ENCODE measurements around the gene PPP1R18. TPM values are rescaled to one million over a fixed set of nuclear protein-coding genes. Genes with fewer than 3 reads are reported as not detected.

PPP1R18 gene
- total RNA-seq, 4 donors from 2014 or later: 14.2 to 35.1 (median 15.2) TPM

- intact Hi-C loops (cut with DNase I): no loop called here
- 52 to 55% methylated on average over 6 to 11 of the region's 11 CpGs for WGBS, 2 donors
Observed at GRCh38 chr6:30682143-30683117, 4.0 kb downstream of the PPP1R18 start.

GRCh38 chr6:30681766-30682142, 4.7 kb downstream of the PPP1R18 start:
- no peak for TF ChIP-seq POLR2A (IDR thresholded peaks at IDR 0.05)
- no peak for TF ChIP-seq CTCF (IDR thresholded peaks at IDR 0.05)
- H3K27me3 ChIP-seq: no peaks in the 10 kb centered on the region
- 61 to 75% methylated on average over 4 of the region's 4 CpGs for WGBS, 2 donors
- no peaks in the 10 kb centered on the region for H3K9me3 ChIP-seq
- DNase-seq: no peak
- intact Hi-C loops (cut with DNase I): no loop called here
- peak overlapping the region in 2 of 3 donors; percentile 93 to 98 for H3K27ac ChIP-seq
- peaks cover 6 to 9% of the 10 kb centered on the region in 2 donors for H3K36me3 ChIP-seq
- no peak overlapping the region for H3K4me3 ChIP-seq (replicated peaks in 1 of 3)
- H3K4me1 ChIP-seq: peaks cover 10 to 38% of the 10 kb centered on the region in 2 donors

More at GRCh38 chr6:30682143-30683117, 4.0 kb downstream of the PPP1R18 start:
- TF ChIP-seq CTCF (IDR thresholded peaks at IDR 0.05) (no peak), POLR2A (IDR thresholded peaks at IDR 0.05) (peak in 1 of 2 donors; percentile 4)
- DNase-seq: peak; percentile 56 to 61
- Histone ChIP-seq H3K27ac (peak overlapping the region; percentile 60 to 98 (median 93)), H3K4me1 (peaks cover 11 to 38% of the 10 kb centered on the region in 2 donors), H3K27me3 (no peaks in the 10 kb centered on the region), H3K4me3 (replicated peaks in 1 of 3) (peak overlapping the region in 1 of 3 donors; percentile 81), H3K36me3 (peaks cover 0 to 3% of the 10 kb centered on the region in 2 donors), H3K9me3 (no peaks in the 10 kb centered on the region)

- peaks cover 16% of the 10 kb centered on the region in 2 donors for H3K36me3 ChIP-seq
- H3K27ac ChIP-seq: peak overlapping the region in 1 of 3 donors; percentile 28
- DNase-seq: no peak
- H3K4me3 ChIP-seq (replicated peaks in 1 of 3): no peak overlapping the region
- 70 to 86% methylated on average over 7 of the region's 7 CpGs for WGBS, 2 donors
- no peaks in the 10 kb centered on the region for H3K9me3 ChIP-seq
- TF ChIP-seq POLR2A (IDR thresholded peaks at IDR 0.05) (no peak), CTCF (IDR thresholded peaks at IDR 0.05) (no peak)
- intact Hi-C loops (cut with DNase I): loop anchor here (2.0 to 10.0 kb wide), 3 partner anchors 43 to 205 kb away; partner anchors contain the start of genes DDR1 and HLA-E
- peaks cover 10 to 34% of the 10 kb centered on the region in 2 donors for H3K4me1 ChIP-seq
- no peaks in the 10 kb centered on the region for H3K27me3 ChIP-seq
Observed at GRCh38 chr6:30679765-30680535, 6.5 kb downstream of the PPP1R18 start.

DNA sequence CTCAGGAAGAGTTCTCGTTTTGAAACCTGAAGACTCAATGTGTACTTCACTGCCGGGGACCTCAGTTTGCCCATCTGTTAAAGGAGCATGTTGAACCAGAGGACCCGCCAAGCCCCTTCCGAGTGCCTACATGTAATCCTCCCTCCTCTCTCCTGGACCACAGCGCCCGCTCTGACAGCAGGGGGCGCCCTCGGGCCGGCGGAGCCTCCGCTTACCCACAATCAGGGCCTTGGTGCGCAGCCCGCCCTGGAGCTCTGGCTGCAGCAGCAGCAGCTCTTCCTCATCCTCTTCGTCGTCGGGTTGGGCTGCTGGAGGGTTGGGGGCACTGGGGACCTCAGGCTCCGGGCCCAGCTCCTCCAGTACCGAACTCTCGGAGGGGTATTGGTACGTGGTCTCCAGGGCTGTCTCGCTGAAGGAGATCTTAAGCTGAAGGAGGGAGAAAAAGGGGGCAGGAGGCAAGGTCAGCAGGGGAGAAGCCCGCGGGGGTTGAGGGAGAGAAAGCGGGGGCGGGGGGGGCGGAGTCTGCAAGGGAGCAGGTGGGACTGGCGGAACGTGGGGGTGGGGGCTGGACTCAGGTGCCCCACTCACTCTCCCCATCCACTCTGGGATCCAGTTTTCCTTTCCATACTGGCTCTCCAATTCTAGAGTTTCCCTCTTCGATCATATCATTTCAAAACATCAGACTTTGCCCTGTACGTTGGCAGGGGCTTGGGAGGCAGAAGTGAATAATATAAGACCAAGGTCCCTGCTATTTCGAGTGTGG, 7.3 kb downstream of the PPP1R18 start:
- intact Hi-C loops (cut with DNase I): loop anchor here (2.0 to 10.0 kb wide), 3 partner anchors 44 to 206 kb away; partner anchors contain the start of genes DDR1 and HLA-E
- H3K9me3 ChIP-seq: no peaks in the 10 kb centered on the region
- peak overlapping the region in 2 of 3 donors; percentile 24 to 28 for H3K27ac ChIP-seq
- no peak overlapping the region for H3K4me3 ChIP-seq (replicated peaks in 1 of 3)
- H3K36me3 ChIP-seq: peaks cover 16% of the 10 kb centered on the region in 2 donors
- no peaks in the 10 kb centered on the region for H3K27me3 ChIP-seq
- peak; percentile 83 to 88 for DNase-seq
- TF ChIP-seq CTCF (IDR thresholded peaks at IDR 0.05) (peak; percentile 90 to 97 (median 94)), POLR2A (IDR thresholded peaks at IDR 0.05) (no peak)
- WGBS, 2 donors: 20 to 27% methylated on average over 12 to 30 of the region's 31 CpGs
- peaks cover 4 to 36% of the 10 kb centered on the region in 2 donors for H3K4me1 ChIP-seq

All from thyroid gland (tissue), 4 donors.